K562 (cell line): ENCODE data around the gene GP1BA. TPM values are rescaled to one million over a fixed set of nuclear protein-coding genes. Genes with fewer than 3 reads are reported as not detected.

Experiments
- CBFB ChIP-seq: sonication (generic); formaldehyde crosslinking; IDR thresholded peaks from 2 replicates; pipeline ENCODE4 v1.4.0; 2020; ENCODE audit warnings: mild to moderate bottlenecking, missing genetic modification reagents
- DACH1 ChIP-seq: fragments of 450-650 bp; IDR thresholded peaks from 2 replicates; pipeline ENCODE4 v1.6.1; 2018; ENCODE audit not compliant: partially characterized antibody
- FOXK1 ChIP-seq: sonication (generic); formaldehyde crosslinking; IDR thresholded peaks from 2 replicates; pipeline ENCODE4 v1.8.0; 2022; ENCODE audit warnings: missing genetic modification reagents, mild to moderate bottlenecking, borderline replicate concordance
- GABPA ChIP-seq: fragments of 200-800 bp; sonication (Bioruptor generic); conservative IDR thresholded peaks from 2 replicates; pipeline ENCODE4 v1.6.1; 2016; ENCODE audit warnings: low read depth, missing genetic modification characterization, missing compliant biosample characterization
- MBD2 ChIP-seq: sonication (generic); IDR thresholded peaks from 2 replicates; pipeline ENCODE4 v1.6.1; 2016; ENCODE audit warnings: low read depth, borderline replicate concordance
- POLR2AphosphoS5 ChIP-seq: IDR thresholded peaks from 2 replicates; pipeline ENCODE4 v1.6.1; 2011; ENCODE audit warnings: mild to moderate bottlenecking, low read depth, low read length, moderate library complexity; ENCODE audit not compliant: control insufficient read depth, insufficient read depth
- PRPF4 ChIP-seq: fragments of 200-400 bp; formaldehyde crosslinking; IDR thresholded peaks from one replicate; pipeline ENCODE4 v1.6.1; 2017; ENCODE audit warnings: low read length, low read depth, mild to moderate bottlenecking; ENCODE audit not compliant: insufficient read depth, poor library complexity, severe bottlenecking
- RB1 ChIP-seq: fragments of 450-650 bp; IDR thresholded peaks from 2 replicates; pipeline ENCODE4 v1.6.1; 2017; ENCODE audit warnings: low read depth, mild to moderate bottlenecking
- RBFOX2 ChIP-seq: fragments of 200-400 bp; formaldehyde crosslinking; IDR thresholded peaks from 2 replicates; pipeline ENCODE4 v1.6.1; 2017; ENCODE audit warnings: low read depth, mild to moderate bottlenecking, low read length, moderate library complexity
- SMAD3 ChIP-seq: fragments of 450-650 bp; formaldehyde crosslinking; conservative IDR thresholded peaks from 2 replicates; pipeline ENCODE4 v1.4.0; 2020; ENCODE audit warnings: mild to moderate bottlenecking
- polyA plus RNA-seq, 8 experiments: library from polyadenylated mRNA; depleted of rRNA in 4 of 8; stranded (reverse) in 5 of 8; unstranded in 3 of 8; fragments of >200 nt; fragmentation: Nextera tagmentation in 2 of 8; fragmentation: Illumina TruSeq in 1 of 8; extraction: Ambion mirVana in 2 of 8; extraction: Trizol in 1 of 8; gene quantifications; 2 replicates each; pipeline versions ENCODE4 v1.2.1 to v1.2.3, GENCODE V29; 2011 to 2014; ENCODE audit warnings: inconsistent platforms in 1 of 8, missing spikeins in 1 of 8
- total RNA-seq, 7 experiments: library from RNA; depleted of rRNA in 6 of 7; stranded (reverse); fragments of >200 nt in 6 of 7; fragmentation: Illumina TruSeq in 2 of 7; extraction: Trizol in 2 of 7; gene quantifications; 2 replicates each; pipeline versions ENCODE4 v1.2.1 to v1.2.3, GENCODE V29; 2011 to 2021; ENCODE audit warnings: low replicate concordance in 1 of 7
- TF ChIP-seq, protein P1 (sequence below): fragments of 450-650 bp; IDR thresholded peaks from 2 replicates; pipeline ENCODE4 v1.6.1; 2016; ENCODE audit warnings: borderline replicate concordance
- TF ChIP-seq, protein P2 (sequence below): fragments of 200-800 bp; sonication (Bioruptor generic); IDR thresholded peaks from 2 replicates; pipeline ENCODE4 v1.6.1; 2017; ENCODE audit warnings: missing genetic modification characterization, missing compliant biosample characterization
- TF ChIP-seq, protein P3 (sequence below), 3 experiments: IDR thresholded peaks in 2 of 3; conservative IDR thresholded peaks in 1 of 3; 2 replicates each; pipeline ENCODE4 v1.5.1; 2011 to 2012; ENCODE audit warnings: low read length in 3 of 3, mild to moderate bottlenecking in 3 of 3, control low read depth in 2 of 3, improper control_type of control experiment in 1 of 3, inconsistent platforms in 1 of 3, low read depth in 1 of 3, mixed read lengths in 1 of 3, moderate library complexity in 1 of 3; ENCODE audit not compliant: insufficient read depth in 2 of 3
- TF ChIP-seq, protein P4 (sequence below), 2 experiments: IDR thresholded peaks in 1 of 2; conservative IDR thresholded peaks in 1 of 2; 2 replicates each; pipeline ENCODE4 v1.6.1; 2016; ENCODE audit warnings: low read depth in 2 of 2, mild to moderate bottlenecking in 1 of 2, missing compliant biosample characterization in 1 of 2, missing genetic modification characterization in 1 of 2, moderate library complexity in 1 of 2

Gene GP1BA
- total and polyA plus RNA-seq, 9 of the 15 experiments (the other 6 are each of a cell fraction or from before 2014, with no cell fraction given): 0.01 TPM; not detected in 8

DNA sequence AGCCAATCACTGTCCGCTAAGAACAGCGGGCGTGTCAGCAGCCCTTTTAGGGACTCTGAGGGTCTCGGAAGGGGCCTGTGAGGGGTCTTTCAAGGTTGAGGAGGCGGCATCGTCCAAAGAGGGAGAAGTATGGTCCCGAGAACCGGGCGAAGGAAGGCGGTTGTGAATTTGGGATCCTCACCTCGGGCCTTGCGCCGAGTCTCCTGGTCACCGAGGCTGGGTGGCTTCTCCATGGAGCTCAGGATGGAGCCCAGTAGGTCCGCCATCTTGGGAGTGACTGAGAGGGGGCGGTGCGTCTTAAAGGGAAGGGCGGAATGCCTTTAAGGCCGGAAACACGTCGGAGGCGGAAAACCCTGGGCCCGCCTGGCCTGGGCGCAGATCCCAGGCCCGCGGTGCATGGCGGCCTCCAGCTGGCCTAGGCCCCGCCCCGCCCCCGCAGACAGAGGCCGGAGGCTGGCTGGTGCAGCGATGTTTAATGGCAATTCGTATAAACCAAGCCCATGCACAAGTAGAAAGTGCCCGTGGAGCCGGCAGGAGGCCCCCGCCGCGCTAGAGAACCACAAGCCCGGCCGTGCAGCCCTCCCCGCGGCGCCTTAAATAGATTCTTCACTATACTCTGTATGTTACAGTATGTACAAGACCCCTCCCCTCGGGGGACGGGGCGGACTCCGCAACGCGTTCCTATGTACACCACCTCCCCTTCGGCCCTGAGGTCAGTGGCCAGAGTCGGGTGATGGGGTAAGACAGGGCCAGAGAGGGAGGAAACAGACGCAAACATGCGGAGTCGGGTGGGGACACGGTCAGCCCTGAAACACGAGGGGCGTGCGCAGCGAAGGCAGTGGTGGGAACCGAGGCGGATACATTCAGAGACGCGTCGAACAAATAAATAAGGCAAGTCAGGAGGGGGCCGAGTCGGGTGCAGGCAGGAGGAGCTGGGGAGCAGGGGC, 35.7 kb downstream of the GP1BA start, which contains the start of gene SPAG7 (continued):
- TF ChIP-seq, protein P1, sequence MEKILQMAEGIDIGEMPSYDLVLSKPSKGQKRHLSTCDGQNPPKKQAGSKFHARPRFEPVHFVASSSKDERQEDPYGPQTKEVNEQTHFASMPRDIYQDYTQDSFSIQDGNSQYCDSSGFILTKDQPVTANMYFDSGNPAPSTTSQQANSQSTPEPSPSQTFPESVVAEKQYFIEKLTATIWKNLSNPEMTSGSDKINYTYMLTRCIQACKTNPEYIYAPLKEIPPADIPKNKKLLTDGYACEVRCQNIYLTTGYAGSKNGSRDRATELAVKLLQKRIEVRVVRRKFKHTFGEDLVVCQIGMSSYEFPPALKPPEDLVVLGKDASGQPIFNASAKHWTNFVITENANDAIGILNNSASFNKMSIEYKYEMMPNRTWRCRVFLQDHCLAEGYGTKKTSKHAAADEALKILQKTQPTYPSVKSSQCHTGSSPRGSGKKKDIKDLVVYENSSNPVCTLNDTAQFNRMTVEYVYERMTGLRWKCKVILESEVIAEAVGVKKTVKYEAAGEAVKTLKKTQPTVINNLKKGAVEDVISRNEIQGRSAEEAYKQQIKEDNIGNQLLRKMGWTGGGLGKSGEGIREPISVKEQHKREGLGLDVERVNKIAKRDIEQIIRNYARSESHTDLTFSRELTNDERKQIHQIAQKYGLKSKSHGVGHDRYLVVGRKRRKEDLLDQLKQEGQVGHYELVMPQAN: peak; percentile 24; the same call in 1 of the 2 replicates
- TF ChIP-seq POLR2AphosphoS5: peak; percentile 56; the same call in 1 of the 2 replicates
- TF ChIP-seq MBD2: no peak; the same call in 1 of the 2 replicates
- no peak for TF ChIP-seq PRPF4
- TF ChIP-seq, protein P2, sequence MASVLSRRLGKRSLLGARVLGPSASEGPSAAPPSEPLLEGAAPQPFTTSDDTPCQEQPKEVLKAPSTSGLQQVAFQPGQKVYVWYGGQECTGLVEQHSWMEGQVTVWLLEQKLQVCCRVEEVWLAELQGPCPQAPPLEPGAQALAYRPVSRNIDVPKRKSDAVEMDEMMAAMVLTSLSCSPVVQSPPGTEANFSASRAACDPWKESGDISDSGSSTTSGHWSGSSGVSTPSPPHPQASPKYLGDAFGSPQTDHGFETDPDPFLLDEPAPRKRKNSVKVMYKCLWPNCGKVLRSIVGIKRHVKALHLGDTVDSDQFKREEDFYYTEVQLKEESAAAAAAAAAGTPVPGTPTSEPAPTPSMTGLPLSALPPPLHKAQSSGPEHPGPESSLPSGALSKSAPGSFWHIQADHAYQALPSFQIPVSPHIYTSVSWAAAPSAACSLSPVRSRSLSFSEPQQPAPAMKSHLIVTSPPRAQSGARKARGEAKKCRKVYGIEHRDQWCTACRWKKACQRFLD (CRISPR knock-in tag): peak; percentile 47; the same call in 1 of the 2 replicates
- TF ChIP-seq, protein P3, sequence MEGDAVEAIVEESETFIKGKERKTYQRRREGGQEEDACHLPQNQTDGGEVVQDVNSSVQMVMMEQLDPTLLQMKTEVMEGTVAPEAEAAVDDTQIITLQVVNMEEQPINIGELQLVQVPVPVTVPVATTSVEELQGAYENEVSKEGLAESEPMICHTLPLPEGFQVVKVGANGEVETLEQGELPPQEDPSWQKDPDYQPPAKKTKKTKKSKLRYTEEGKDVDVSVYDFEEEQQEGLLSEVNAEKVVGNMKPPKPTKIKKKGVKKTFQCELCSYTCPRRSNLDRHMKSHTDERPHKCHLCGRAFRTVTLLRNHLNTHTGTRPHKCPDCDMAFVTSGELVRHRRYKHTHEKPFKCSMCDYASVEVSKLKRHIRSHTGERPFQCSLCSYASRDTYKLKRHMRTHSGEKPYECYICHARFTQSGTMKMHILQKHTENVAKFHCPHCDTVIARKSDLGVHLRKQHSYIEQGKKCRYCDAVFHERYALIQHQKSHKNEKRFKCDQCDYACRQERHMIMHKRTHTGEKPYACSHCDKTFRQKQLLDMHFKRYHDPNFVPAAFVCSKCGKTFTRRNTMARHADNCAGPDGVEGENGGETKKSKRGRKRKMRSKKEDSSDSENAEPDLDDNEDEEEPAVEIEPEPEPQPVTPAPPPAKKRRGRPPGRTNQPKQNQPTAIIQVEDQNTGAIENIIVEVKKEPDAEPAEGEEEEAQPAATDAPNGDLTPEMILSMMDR (IDR thresholded peaks at IDR 0.05 in 2 of 3, conservative IDR thresholded peaks at IDR 0.05 in 1 of 3; ENCODE audit: insufficient read depth in 2 of 3, low read depth in 1 of 3, low read length in 3 of 3): no peak; a peak in 1 of 6 replicates
- TF ChIP-seq, protein P4, sequence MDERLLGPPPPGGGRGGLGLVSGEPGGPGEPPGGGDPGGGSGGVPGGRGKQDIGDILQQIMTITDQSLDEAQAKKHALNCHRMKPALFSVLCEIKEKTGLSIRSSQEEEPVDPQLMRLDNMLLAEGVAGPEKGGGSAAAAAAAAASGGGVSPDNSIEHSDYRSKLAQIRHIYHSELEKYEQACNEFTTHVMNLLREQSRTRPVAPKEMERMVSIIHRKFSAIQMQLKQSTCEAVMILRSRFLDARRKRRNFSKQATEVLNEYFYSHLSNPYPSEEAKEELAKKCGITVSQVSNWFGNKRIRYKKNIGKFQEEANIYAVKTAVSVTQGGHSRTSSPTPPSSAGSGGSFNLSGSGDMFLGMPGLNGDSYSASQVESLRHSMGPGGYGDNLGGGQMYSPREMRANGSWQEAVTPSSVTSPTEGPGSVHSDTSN (CRISPR knock-in tag; IDR thresholded peaks at IDR 0.05; ENCODE audit: low read depth): no peak
- TF ChIP-seq, protein P4 (tag; conservative IDR thresholded peaks at IDR 0.05; ENCODE audit: low read depth): no peak
- peak; percentile 75 for TF ChIP-seq GABPA (tag)
- 0 out of 2 replicates have a peak, but pooled peaks have one; percentile 47 for TF ChIP-seq RB1
- peak; percentile 78 for TF ChIP-seq RBFOX2
- TF ChIP-seq CBFB (CRISPR knock-in tag): 0 out of 2 replicates have a peak, but pooled peaks have one; percentile 39
- TF ChIP-seq FOXK1: peak; percentile 83; the same call in 1 of the 2 replicates
- no peak for TF ChIP-seq SMAD3 (CRISPR knock-in tag)
- peak; percentile 84 for TF ChIP-seq DACH1
